ENCODE results near the gene DDX54. TPM values are rescaled to one million over a fixed set of nuclear protein-coding genes. Genes with fewer than 3 reads are reported as not detected.

DDX54 gene
- total RNA-seq, 1 experiment from 2014 or later = 24.4 TPM

GRCh38 chr12:113189361-113189760 lies 4.1 kb upstream of the DDX54 start:
- DNase-seq (ENCODE audit: low spot score) = no peak

- DNase-seq (ENCODE audit: low spot score) = no peak
Measured at GRCh38 chr12:113186666-113187325, 1.5 kb upstream of the DDX54 start.

GRCh38 chr12:113186033-113186365 lies 721 bp upstream of the DDX54 start:
- DNase-seq (ENCODE audit: low spot score) = no peak

- peak; percentile 83 for DNase-seq (ENCODE audit: low spot score)
Measured at GRCh38 chr12:113184900-113185179, 438 bp downstream of the DDX54 start.

- DNase-seq (ENCODE audit: low spot score) = no peak
Measured at GRCh38 chr12:113184098-113184899, 979 bp downstream of the DDX54 start.

GRCh38 chr12:113183030-113183589 lies 2.2 kb downstream of the DDX54 start:
- DNase-seq (ENCODE audit: low spot score) = no peak

- DNase-seq (ENCODE audit: low spot score) = no peak
Measured at GRCh38 chr12:113181975-113182374, 3.3 kb downstream of the DDX54 start.

- DNase-seq (ENCODE audit: low spot score) = no peak
Measured at GRCh38 chr12:113180333-113180732, 4.9 kb downstream of the DDX54 start.

GRCh38 chr12:113179023-113179422 lies 6.3 kb downstream of the DDX54 start:
- DNase-seq (ENCODE audit: low spot score) = no peak

- DNase-seq (ENCODE audit: low spot score) = peak; percentile 43
Measured at GRCh38 chr12:113174461-113175384, 10.6 kb downstream of the DDX54 start.

- DNase-seq (ENCODE audit: low spot score) = no peak
Measured at GRCh38 chr12:113173081-113173698, 12.1 kb downstream of the DDX54 start.

GRCh38 chr12:113172185-113172584 lies 13.1 kb downstream of the DDX54 start:
- DNase-seq (ENCODE audit: low spot score) = no peak

GRCh38 chr12:113171543-113171942 lies 13.7 kb downstream of the DDX54 start:
- no peak for DNase-seq (ENCODE audit: low spot score)

GRCh38 chr12:113170926-113171325 lies 14.4 kb downstream of the DDX54 start:
- no peak for DNase-seq (ENCODE audit: low spot score)

GRCh38 chr12:113170457-113170856 lies 14.8 kb downstream of the DDX54 start:
- no peak for DNase-seq (ENCODE audit: low spot score)

- DNase-seq (ENCODE audit: low spot score) = no peak
Measured at GRCh38 chr12:113169697-113170096, 15.6 kb downstream of the DDX54 start.

GRCh38 chr12:113167868-113168267 lies 17.4 kb downstream of the DDX54 start:
- DNase-seq (ENCODE audit: low spot score) = no peak

GRCh38 chr12:113165521-113166450 lies 19.5 kb downstream of the DDX54 start:
- DNase-seq (ENCODE audit: low spot score) = no peak

GRCh38 chr12:113164014-113164413 lies 21.3 kb downstream of the DDX54 start:
- no peak for DNase-seq (ENCODE audit: low spot score)

- no peak for DNase-seq (ENCODE audit: low spot score)
Measured at GRCh38 chr12:113163030-113163360, 22.3 kb downstream of the DDX54 start.
